GM12878 (cell line): ENCODE measurements around the gene TSEN34. TPM values are rescaled to one million over a fixed set of nuclear protein-coding genes. Genes with fewer than 3 reads are reported as not detected.

Source experiments
- ATF2 ChIP-seq: IDR thresholded peaks from 2 replicates; pipeline ENCODE4 v1.6.1; 2012; ENCODE audit warnings: low read length, inconsistent platforms
- CBFB ChIP-seq: IDR thresholded peaks from 2 replicates; pipeline ENCODE4 v1.6.1; 2016; ENCODE audit warnings: antibody characterized with exemption, low read depth
- CHD4 ChIP-seq: fragments of 200-600 bp; sonication (generic); IDR thresholded peaks from 2 replicates; pipeline ENCODE4 v1.6.1; 2016; ENCODE audit warnings: mild to moderate bottlenecking
- CREB1 ChIP-seq: IDR thresholded peaks from 2 replicates; pipeline ENCODE4 v1.6.1; 2012; ENCODE audit warnings: low read depth, mild to moderate bottlenecking, inconsistent platforms
- E2F8 ChIP-seq: fragments of 450-650 bp; IDR thresholded peaks from 2 replicates; pipeline ENCODE4 v1.6.1; 2018; ENCODE audit warnings: mild to moderate bottlenecking, low read depth, moderate library complexity; ENCODE audit not compliant: partially characterized antibody
- ESRRA ChIP-seq: IDR thresholded peaks from 2 replicates; pipeline ENCODE4 v1.6.1; 2012; ENCODE audit warnings: mild to moderate bottlenecking, low read length, improper control_type of control experiment
- KLF5 ChIP-seq: fragments of 450-650 bp; IDR thresholded peaks from 2 replicates; pipeline ENCODE4 v1.6.1; 2014; ENCODE audit warnings: mild to moderate bottlenecking; ENCODE audit not compliant: partially characterized antibody
- MEF2A ChIP-seq: IDR thresholded peaks from 2 replicates; pipeline ENCODE4 v1.6.1; 2011; ENCODE audit warnings: low read depth, mild to moderate bottlenecking, low read length, moderate library complexity; ENCODE audit not compliant: insufficient read depth
- NR2C2 ChIP-seq: IDR thresholded peaks from 2 replicates; pipeline ENCODE4 v1.6.1; 2011; ENCODE audit warnings: borderline replicate concordance, low read depth; ENCODE audit not compliant: control insufficient read depth, insufficient read length
- POLR2AphosphoS5 ChIP-seq: IDR thresholded peaks from 2 replicates; pipeline ENCODE4 v1.6.1; 2011; ENCODE audit warnings: mild to moderate bottlenecking, low read length, inconsistent platforms
- REST ChIP-seq: IDR thresholded peaks from 2 replicates; pipeline ENCODE4 v1.6.1; 2012; ENCODE audit warnings: mild to moderate bottlenecking, low read depth, low read length
- SREBF1 ChIP-seq: IDR thresholded peaks from 2 replicates; pipeline ENCODE4 v1.6.1; 2012; ENCODE audit warnings: mild to moderate bottlenecking, low read length
- SREBF2 ChIP-seq: IDR thresholded peaks from 2 replicates; pipeline ENCODE4 v1.6.1; 2012; ENCODE audit warnings: mild to moderate bottlenecking, low read length
- USF2 ChIP-seq: IDR thresholded peaks from 2 replicates; pipeline ENCODE4 v1.6.1; 2011; ENCODE audit warnings: low read depth, low read length, improper control_type of control experiment, borderline replicate concordance
- WRNIP1 ChIP-seq: IDR thresholded peaks from 2 replicates; pipeline ENCODE4 v1.6.1; 2011; ENCODE audit warnings: low read depth, low read length, improper control_type of control experiment, borderline replicate concordance
- ZZZ3 ChIP-seq: IDR thresholded peaks from 2 replicates; pipeline ENCODE4 v1.6.1; 2011; ENCODE audit warnings: low read depth; ENCODE audit not compliant: control insufficient read depth, insufficient read length
- polyA plus RNA-seq, 11 experiments: library from polyadenylated mRNA; depleted of rRNA in 4 of 11; unstranded in 6 of 11; stranded (reverse) in 5 of 11; fragments of >200 nt; fragmentation: Nextera tagmentation in 4 of 11; fragmentation: Illumina TruSeq in 1 of 11; extraction: Ambion mirVana in 4 of 11; extraction: Trizol in 1 of 11; gene quantifications; 1 replicate in 1 of 11; 2 replicates in 10 of 11; pipeline versions ENCODE4 v1.2.1 to v1.2.3, GENCODE V29; 2011 to 2016; ENCODE audit warnings: inconsistent platforms in 2 of 11, missing spikeins in 2 of 11, low read depth in 1 of 11
- total RNA-seq, 4 experiments: library from RNA; depleted of rRNA in 3 of 4; stranded (reverse); fragments of >200 nt in 3 of 4; fragmentation: Illumina TruSeq in 1 of 4; extraction: Trizol in 1 of 4; gene quantifications; 2 replicates each; pipeline versions ENCODE4 v1.2.1 to v1.2.3, GENCODE V29; 2013 to 2021
- TF ChIP-seq, protein P1 (sequence below): fragments of 450-650 bp; formaldehyde crosslinking; IDR thresholded peaks from 2 replicates; pipeline ENCODE4 v1.5.0; 2022; ENCODE audit warnings: mild to moderate bottlenecking, missing genetic modification characterization

Gene TSEN34
- total and polyA plus RNA-seq, 10 of the 15 experiments (the other 5 are each of a cell fraction or from before 2014, with no cell fraction given): 1.0 to 35.9 (median 16.8) TPM

- TF ChIP-seq CREB1 (peak; percentile 66), POLR2AphosphoS5 (peak; percentile 80; the same call in 1 of the 2 replicates), KLF5 (no peak), CBFB (no peak), CHD4 (no peak), ZZZ3 (no peak), MEF2A (no peak), NR2C2 (no peak), SREBF2 (no peak), ESRRA (0 out of 2 replicates have a peak, but pooled peaks have one; percentile 33), REST (no peak), ATF2 (no peak), SREBF1 (0 out of 2 replicates have a peak, but pooled peaks have one; percentile 38), E2F8 (peak; percentile 70), WRNIP1 (no peak), USF2 (no peak)
- TF ChIP-seq, protein P1, sequence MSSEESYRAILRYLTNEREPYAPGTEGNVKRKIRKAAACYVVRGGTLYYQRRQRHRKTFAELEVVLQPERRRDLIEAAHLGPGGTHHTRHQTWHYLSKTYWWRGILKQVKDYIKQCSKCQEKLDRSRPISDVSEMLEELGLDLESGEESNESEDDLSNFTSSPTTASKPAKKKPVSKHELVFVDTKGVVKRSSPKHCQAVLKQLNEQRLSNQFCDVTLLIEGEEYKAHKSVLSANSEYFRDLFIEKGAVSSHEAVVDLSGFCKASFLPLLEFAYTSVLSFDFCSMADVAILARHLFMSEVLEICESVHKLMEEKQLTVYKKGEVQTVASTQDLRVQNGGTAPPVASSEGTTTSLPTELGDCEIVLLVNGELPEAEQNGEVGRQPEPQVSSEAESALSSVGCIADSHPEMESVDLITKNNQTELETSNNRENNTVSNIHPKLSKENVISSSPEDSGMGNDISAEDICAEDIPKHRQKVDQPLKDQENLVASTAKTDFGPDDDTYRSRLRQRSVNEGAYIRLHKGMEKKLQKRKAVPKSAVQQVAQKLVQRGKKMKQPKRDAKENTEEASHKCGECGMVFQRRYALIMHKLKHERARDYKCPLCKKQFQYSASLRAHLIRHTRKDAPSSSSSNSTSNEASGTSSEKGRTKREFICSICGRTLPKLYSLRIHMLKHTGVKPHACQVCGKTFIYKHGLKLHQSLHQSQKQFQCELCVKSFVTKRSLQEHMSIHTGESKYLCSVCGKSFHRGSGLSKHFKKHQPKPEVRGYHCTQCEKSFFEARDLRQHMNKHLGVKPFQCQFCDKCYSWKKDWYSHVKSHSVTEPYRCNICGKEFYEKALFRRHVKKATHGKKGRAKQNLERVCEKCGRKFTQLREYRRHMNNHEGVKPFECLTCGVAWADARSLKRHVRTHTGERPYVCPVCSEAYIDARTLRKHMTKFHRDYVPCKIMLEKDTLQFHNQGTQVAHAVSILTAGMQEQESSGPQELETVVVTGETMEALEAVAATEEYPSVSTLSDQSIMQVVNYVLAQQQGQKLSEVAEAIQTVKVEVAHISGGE (CRISPR knock-in tag): no peak
Measured at GRCh38 chr19:54189735-54190502, 1.2 kb upstream of the TSEN34 start (continued).
